ENCODE results near the gene LARP4.
"Not testable (repeated sequence)": the region's sequence is repeated elsewhere in the genome, so short reads cannot be mapped to it uniquely, and the experiment has no call there.

Gene LARP4

DNA sequence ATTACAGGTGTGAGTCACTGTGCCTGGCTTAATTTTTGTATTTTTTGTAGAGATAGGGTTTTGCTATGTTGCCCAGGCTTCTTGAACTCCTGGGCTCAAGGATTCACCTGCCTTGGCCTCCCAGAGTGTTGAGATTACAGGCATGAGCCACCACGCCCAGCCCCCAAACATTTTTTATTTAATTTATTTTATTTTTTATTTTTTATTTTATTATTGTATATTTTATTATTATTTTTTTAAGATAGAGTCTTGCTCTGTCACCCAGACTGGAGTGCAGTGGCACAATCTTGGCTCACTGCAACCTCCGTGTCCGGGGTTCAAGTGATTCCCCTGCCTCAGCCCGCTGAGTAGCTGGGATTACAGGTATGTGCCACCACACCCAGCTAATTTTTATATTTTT lies 121.1 kb downstream of the LARP4 start:
- not testable (repeated sequence) for H3K4me3 ChIP-seq (ENCODE audit: low read depth, low read length)

GRCh38 chr12:50523772-50524171 lies 123.1 kb downstream of the LARP4 start:
- no peak overlapping the region for H3K4me3 ChIP-seq (ENCODE audit: low read depth, low read length)

- no peak overlapping the region for H3K4me3 ChIP-seq (ENCODE audit: low read depth, low read length)
Measured at GRCh38 chr12:50524621-50525020, 123.9 kb downstream of the LARP4 start.

DNA sequence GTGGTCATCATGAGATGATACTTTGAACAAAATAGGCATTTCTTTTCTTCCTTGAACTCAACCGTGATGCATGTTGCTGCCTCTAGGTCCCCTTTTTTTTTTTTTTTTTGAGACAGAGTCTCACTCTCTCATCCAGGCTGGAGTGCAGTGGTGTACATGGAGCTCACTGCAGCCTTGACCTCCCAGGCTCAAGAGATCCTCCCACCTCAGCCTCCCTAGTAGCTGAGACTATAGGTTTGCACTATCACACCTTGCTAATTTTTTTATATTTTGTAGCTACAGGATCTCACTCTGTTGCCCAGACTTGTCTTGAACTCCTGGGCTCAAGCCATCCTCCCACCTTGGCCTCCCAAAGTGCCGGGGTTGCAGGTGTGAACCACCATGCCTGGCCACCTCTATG lies 124.7 kb downstream of the LARP4 start:
- no peak overlapping the region for H3K4me3 ChIP-seq (ENCODE audit: low read depth, low read length)

- H3K4me3 ChIP-seq (ENCODE audit: low read depth, low read length): no peak overlapping the region
Measured at GRCh38 chr12:50527359-50527726, 126.7 kb downstream of the LARP4 start.

DNA sequence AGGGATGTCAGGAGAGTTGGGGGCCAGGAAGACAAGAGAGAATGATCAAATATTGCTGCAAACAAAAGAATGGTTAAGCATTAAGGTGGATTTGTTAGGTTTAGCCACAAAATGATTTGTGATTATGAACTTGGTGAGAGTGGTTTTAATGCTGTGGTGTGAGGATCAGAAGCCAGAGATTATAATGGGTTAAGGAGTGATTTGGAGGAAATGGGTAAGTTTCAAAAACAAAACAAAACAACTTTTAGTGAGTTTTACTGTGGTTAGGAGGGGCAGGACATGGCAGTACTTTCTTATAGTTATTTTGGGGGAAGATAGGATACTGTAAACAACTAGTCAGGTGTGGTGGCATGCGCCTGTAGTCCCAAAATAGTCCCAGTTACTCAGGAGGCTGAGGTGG lies 128.1 kb downstream of the LARP4 start:
- no peak overlapping the region for H3K4me3 ChIP-seq (ENCODE audit: low read depth, low read length)

GRCh38 chr12:50529345-50529744 lies 128.7 kb downstream of the LARP4 start:
- no peak overlapping the region for H3K4me3 ChIP-seq (ENCODE audit: low read depth, low read length)
